Stimulated activated CD4-positive, alpha-beta T cell treated with anti-CD3 and anti-CD28 coated beads, Interleukin-1b, Interleukin-23, amount 100 ng/mL, for 48 hours (primary cell): ENCODE measurements around the gene SLC16A12.
"Not testable (repeated sequence)": the region's sequence is repeated elsewhere in the genome, so short reads cannot be mapped to it uniquely, and the experiment has no call there.

Source experiments
- DNase-seq: peaks from one replicate; pipeline ENCODE4 v3.0.0-alpha.2; 2020

Gene SLC16A12

DNA sequence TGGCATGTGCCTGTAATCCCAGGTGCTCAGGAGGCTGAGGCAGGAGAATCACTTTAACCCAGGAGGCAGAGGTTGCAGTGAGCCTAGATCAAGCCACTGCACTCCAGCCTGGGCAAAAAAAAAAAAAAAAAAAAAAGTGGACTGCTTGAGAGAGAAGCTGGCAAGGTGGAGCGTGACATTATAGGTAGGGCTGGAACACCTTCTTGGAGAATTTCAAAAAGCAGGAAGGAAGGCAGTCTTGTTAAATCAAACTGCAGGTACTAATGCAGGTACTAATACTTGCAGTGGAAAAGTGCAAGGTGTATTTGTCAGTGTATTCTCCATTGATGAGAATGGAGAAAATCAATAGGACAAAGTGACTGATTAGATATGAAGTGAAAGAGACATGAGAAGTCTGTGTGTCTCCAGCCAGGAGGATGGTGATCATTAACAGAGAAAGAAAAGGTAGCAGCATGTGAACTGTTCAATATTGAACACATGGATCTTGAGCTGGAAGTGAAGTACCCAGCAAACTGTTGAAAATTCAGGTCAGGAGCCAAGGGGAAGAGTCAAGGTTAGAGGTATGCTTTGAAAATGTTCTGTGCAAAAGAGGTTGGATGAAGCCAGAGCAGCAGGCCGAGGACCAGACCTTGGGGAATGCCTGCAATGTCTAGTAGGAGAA lies 12.6 kb upstream of the SLC16A12 start:
- no peak for DNase-seq

DNA sequence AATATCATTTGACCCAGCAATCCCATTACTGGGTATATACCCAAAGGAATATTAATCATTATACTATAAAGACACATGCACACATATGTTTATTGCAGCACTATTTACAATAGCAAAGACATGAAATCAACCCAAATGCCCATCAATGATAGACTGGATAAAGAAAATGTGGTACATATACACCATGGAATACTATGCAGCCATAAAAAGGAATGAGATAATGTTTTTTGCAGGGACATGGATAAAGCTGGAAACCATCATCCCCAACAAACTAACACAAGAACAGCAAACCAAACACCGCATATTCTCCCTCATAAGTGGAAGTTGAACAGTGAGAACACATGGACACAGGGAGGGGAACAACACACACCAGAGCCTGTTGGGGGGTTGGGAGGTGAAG lies 11.3 kb upstream of the SLC16A12 start:
- not testable (repeated sequence) for DNase-seq

DNA sequence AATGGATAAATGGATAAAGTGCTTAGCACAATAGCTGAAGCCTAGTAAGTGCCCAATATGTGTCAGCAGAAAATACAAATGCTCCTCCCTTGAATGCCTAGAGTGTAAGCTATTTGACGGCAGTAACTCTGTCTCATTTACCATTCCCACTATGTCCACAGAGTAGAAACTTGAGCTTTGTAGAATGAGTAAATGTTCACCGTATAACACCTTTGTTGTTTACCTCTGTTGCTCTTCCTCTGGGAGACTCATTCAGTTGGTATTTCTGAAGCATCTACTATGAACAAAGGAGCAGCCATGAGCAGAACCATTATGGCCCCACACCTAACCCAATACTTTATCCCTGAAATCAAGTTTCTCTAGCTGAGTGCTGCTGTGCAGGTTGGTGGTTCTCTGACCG lies 8.4 kb upstream of the SLC16A12 start:
- no peak for DNase-seq

DNA sequence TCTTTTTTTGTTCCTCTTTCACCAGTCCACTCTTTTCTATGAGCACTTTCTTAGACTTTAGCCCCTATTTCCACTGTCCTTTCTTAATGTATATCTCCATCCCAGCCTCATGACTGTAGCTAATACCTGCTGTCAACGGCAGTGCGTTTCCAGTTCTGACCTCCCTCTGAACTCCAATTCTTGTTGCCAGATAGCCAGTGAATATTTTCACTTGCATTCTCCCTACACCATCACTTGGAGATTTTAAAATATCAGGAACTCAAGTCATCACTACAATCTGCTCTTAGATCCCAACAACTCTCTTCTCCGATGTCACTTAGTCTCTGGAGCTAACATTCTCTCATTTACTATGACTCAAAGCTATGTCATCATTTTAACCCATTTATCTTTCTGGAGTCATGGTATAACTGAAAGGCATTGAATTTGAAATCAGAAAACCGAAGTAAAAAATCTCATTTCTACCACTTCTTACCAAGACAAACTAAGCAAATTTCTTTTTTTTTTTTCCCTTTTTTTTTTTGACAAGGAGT lies 5.1 kb upstream of the SLC16A12 start:
- DNase-seq, result no peak

DNA sequence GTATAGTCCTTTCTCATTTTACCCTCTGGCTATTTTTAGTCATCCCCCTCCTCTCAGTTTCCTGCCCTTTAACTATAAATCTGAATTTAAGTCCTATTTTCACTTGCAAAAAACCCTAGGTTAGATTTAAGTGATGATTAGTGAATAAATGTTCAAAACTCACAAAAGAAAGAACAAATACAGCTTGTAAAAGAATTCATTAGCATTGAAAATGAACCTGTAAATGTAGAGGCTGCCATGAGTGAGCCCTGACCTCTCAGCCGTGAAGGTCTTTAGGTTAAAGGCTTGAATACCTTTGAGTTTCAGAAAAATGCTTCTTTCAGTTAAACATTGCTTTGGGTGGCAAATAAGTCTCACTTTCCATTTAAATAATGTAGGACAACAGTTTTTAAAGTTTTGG lies 2.0 kb upstream of the SLC16A12 start:
- DNase-seq, result no peak

DNA sequence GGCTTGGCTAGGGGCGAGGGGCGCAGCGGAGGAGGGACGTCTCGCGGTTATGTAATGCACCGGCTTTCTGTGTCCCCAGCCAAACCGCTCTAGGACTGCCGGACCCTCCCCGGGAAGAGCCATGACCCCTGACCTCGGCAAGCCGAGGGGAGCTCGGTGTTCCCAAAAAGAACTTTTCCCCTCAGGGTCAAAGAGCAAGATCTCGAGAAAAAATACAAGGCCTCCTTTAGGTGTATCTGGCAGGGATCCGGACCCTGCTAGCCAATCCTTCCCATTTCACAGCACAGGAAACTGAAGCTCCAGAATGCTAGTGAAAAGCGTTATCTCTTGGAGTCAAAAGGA lies 590 bp upstream of the SLC16A12 start:
- DNase-seq, result no peak

DNA sequence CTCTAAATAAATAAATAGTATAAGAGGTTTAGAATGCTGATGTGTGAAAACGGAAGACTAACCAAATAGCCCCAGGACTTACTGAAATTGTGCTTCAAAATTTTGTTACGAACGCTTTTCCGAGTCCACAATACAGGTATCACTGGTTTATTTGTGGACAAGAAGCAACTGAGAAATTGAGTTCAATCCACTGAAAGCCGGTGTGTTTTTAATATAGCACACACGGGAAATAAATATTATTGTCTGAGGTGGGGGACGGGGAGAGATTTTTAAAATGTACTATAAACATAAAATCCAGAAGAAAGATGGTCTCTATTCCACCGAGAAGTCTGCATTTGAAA lies 598 bp downstream of the SLC16A12 start:
- no peak for DNase-seq

DNA sequence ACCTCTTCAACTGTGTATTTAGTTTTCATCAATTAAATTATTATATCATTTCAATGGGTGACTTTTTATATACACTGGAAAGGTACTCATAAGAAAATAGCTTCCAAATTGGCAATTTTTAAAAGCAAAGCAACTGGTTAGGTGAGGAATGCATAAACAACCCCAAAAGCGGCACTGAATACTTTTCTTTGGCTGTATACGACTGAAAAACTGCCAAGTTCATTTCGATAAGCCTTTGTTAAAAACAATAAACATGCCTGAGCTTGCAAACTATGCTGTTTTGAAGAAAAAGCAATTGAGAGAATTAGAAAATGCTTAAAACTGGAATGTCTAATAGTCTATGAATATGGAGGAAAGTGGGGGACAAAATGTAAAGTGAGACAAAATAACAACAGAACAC lies 2.9 kb downstream of the SLC16A12 start:
- no peak for DNase-seq

DNA sequence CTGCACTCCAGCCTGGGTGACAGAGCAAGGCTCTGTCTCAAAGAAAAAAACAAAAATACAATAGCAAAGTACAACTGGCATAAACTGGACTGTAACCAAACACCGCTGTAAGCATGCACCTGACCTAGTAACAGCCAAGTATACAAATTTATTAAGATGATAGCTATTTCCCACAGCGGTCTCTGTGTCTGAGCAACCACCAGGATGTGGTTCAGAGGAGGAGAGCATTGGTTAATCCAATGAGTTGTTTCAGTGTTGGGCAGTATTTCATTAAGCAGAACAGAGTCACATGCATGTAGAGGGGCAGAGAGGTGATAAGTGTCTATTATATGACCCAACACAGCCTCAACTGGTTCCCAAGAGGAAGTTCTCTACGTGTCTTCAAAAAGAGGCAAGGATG lies 4.0 kb downstream of the SLC16A12 start:
- DNase-seq, result no peak

DNA sequence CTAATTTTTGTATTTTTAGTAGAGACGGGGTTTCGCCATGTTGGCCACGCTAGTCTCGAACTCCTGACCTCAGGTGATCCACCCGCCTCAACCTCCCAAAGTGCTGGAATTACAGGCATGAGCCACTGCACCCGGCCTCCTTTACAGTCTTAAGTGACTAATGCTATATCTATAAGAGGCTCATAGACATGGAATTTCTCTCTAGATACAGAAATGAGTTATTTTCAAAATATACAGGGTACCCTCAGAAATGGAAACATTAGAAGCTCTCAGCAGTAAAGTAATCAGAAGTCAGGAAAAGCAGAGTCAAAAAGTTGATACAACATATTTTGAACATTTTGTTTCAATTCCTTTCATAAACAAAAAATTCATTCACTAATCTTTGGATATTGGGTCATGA lies 5.7 kb downstream of the SLC16A12 start:
- not testable (repeated sequence) for DNase-seq

DNA sequence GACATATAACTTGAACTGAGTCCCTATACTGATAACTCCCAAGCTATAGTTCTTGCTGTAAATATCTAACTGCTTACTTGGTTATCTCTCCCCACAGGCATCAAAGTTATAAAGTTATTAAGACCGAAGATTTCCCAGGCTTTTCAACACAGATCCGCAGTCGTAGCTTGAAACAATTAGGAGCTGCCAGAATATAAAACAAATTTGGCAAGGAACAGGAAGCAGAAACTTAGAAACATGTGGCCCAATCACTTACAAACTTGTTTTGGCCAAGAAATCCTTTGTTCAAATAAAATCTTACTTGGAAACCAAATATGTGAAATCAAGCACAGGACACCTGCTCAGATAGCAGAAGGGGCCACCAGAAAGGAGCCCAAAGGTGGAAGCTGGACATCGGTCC lies 9.0 kb downstream of the SLC16A12 start:
- no peak for DNase-seq

DNA sequence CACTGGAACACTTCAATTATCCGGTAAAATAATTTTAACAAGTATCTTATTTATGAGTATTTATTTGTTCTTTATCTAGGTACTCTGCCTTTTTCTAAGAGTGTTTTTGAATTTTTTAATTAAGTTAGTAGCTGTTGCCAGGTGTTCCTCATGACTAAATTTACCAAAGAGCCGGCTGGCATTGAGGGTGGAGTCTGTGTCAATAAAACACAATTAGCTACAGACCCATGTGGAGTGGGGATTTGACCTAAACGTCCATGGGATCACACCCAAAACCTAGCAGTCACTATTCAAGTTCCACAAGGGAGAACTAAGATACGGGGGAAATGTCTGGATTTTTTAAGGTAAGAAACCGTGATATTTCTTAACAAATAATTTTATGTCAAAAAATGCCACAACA lies 9.8 kb downstream of the SLC16A12 start:
- no peak for DNase-seq

DNA sequence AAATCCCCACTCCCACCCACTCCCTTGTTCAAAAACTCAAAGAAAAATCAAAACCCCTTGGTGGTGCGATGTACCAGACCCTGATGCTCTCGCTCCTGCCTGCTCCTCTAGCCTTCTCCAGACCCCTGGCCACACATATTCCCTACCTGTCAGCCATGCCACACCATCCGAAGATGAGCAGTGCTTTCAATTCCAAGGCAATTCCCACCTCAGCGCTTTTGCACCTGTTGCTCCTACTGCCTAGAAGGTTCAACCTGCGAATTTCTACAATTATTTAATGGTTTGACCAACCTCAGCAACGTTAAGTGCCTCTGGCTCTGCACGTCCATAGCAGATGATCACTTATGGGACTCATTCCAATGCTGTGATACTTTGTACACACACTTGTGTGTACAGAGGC lies 11.1 kb downstream of the SLC16A12 start:
- no peak for DNase-seq

DNA sequence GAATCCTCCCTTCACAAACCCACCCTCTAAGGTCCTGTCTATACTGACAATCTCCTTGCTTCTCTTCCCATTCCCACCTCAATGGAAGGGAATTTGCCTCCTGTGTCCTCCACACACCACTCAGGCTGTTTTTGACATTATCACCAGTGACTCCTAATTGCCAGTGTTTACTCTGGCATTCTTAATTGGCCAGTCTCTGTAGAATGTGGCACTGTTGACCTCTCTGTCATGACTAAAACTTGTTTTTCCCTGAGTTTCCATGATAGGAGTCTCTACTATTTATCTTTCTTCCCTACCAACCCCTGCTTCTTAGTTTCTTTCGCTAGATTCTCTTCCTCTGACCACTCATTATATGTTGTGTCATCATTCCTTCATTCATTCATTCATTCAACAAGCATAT lies 12.1 kb downstream of the SLC16A12 start:
- no peak for DNase-seq

DNA sequence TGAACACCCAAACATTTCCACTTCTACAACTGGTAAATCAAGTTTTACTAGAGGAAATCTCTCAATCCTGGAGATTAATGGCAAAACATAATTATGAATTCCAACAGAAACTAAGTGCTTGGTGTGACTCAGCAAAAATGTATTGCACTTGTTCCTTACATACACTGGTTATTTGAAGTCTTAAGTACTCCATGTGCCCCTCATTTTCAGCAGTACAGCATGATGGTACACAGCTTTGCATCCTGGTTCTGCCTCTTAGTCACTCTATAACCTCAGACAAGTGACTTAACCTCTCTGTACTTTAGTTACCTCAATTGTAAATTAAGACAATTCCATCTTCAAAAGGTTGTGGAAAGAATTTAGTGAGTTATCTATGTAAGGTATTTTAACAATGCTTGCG lies 12.9 kb downstream of the SLC16A12 start:
- no peak for DNase-seq

DNA sequence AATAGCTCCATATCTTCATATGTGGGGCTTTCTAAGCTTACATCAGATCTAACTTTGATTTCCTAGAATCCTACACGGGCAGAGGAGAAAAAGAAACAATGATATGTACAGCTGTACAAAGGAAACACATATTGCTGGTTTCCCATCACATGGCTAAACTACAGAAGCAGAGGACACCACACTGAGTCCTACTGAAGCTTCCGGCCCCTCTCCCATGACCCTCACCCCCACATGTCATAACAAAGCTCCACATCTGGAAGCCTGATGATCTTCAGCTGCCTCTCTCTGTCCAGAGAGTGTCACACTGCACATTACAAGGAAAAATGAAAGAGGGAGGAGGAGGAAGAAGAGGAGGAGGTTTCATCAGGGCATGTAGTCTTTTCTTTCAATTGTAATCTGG lies 14.0 kb downstream of the SLC16A12 start:
- DNase-seq, result no peak

DNA sequence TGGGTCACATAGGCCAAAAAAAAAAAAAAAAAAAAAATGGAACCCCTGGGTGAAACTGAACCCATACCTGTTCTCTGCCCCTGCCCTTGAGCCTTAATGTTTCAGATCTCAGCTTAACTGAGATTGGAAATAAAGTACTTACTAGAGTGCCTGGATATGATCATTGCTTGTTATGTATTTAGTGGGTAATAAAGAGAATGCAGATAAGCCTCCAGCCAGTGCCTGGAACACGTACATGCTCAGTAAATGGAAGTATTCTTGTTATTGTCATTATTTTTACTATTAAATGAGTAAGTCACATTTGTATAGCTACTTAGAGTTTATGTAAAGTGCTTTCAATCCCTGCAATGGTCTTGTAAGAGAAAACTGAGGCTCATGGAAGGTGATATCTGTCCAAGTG lies 14.7 kb downstream of the SLC16A12 start:
- DNase-seq, result no peak

DNA sequence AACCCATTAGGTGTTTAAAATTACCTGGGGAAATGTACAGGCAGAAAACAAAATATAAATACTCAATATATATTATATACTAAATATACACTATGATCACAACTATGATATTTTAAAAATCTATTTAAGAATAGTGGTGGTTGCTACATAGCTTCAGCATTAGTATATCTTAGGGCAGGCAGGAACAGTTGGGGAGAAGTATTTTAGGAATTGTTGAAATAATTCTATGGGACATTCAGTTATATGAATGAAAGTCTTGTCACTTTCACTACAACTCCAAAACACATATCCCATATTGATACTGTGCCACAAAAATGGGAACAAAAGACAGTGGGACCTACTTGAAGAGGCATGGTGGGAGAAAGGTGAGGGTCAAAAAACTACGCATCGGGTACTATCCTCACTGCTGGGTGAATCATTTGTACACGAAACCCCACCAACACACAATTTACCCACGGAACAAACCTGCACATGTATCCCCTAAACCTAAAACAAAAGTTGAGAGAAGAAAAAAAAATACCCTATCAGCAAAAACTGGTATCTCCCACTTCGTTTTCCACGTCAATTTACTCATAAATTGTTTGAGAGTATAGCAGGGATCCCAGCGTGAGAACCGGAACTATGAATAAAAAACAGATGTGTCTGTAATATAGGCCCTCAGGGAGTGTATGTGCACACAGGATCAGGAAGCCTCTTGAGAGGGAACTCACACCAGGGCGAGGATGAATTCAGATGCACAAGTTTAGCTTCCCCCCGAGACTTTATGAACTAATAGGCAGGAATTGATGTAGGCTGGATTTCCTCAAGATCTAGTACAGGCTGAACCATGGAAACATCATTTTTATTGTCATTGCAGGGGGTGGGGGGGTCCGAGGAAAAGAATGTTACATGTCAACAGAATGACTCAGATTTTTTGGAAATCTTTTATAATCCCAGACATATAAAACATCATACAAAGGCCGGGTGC lies 16.2 kb downstream of the SLC16A12 start:
- DNase-seq, result no peak

DNA sequence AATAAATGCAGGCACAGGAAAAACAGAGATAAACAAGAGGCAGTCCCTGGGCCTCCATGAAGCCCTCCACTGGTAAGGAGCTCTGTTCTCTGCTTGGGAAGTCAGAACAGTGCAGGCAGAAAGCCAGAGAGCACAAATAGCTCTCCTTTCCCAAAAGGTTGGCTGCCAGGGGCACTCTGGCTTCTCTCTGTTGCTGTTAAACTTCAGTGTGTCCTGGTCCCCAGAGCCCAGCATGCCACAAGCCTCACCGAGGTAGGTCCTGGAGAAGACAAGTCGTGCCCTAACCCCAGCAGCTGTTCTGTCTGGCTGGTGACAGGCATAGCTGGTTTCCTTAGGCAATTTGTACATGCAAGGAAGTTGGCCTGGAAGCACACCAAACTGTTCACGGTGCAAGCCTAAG lies 17.3 kb downstream of the SLC16A12 start:
- DNase-seq, result no peak

DNA sequence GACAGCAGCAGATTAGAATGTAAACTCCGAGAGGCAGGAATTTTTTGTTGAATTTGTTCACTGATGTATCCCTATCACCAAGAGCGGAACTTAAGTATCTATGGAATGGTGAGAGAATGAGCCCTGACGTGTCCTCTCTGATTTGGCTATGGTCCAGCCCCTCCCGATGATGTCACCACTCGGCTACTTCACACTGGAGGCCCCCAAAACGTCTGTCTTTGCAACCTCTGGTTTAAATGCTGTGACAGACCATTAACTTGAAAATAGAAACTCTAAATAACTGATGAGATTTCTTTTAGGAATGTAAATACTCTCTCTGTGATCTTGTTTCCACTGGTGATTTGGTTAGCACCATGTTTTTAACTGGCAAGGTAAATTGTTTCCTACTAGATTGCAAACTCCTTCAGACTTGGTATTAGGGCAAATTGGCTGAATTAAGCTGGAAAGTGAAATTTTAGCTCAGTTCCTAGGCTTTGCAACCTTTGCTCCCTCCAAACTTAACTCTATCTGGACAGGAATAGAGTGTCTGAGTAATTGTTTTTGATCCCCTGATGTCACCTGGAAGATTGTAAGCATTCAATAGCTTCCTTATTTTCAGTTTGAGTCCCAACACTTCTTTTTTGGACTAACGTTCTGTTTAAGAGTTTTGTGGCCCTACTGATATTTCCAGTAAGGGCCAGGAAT lies 19.1 kb downstream of the SLC16A12 start:
- no peak for DNase-seq

DNA sequence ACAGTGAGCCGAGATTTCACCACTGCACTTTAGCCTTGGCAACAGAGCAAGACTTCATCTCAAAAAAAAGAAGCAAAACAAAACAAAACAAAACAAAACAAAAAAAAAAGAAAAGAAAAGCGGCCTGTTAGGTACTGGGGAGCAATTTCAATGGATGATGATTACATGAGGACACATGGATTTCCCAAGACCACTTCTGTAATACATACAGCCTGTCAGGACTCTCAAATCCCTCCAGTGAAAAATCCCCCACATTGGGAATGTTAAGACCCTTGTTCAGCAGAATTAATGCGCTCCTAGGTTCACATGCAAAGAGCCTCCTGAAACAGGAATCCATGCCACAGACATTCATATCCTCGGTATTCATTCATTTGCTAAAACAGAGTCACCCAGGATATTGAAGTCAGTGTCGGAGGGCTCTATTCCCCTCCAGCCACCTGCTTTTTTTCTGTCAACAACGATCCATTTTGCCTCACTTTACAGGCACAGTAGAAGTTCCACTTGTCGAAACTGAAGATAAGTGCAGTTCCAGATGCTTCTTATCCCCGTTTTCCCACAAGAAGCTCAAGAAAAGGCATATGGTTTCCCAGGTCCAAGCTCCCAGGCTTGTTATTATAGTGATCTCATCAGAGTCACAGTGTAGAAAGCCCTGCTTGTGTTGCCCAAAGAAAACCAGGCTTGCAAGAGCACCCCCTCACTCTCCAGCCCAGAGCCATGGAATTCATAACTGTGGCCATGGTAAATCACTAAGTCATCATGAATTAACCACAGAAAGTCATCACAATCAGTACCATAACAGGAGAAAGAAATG lies 20.2 kb downstream of the SLC16A12 start:
- no peak for DNase-seq

DNA sequence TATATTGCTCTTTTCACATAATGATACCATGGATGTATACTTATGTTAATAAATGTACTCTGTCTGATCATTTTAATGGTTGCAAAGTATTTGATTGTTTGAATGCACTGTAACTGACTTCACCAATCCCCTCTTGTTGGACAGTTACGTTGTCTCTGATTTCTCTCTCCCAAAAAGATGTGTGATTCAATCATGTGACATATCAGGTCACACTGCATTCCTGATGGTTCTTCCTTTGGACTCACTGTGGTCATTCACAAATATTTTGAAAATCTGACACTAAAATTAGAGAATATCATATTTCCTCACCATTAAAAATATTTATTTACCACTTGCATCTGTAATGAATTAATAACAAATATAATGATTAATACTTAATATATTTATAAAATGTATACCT lies 22.2 kb downstream of the SLC16A12 start:
- no peak for DNase-seq
